ENCODE data around the gene C2orf76. TPM values are rescaled to one million over a fixed set of nuclear protein-coding genes. Genes with fewer than 3 reads are reported as not detected.
A peak's percentile ranks its signal among the peaks of the same experiment; 100 is the strongest.
"Not testable (repeated sequence)": the region's sequence is repeated elsewhere in the genome, so short reads cannot be mapped to it uniquely, and the experiment has no call there.

The C2orf76 gene
- total RNA-seq, 2 experiments from 2014 or later: 6.9 to 7.1 TPM

DNA sequence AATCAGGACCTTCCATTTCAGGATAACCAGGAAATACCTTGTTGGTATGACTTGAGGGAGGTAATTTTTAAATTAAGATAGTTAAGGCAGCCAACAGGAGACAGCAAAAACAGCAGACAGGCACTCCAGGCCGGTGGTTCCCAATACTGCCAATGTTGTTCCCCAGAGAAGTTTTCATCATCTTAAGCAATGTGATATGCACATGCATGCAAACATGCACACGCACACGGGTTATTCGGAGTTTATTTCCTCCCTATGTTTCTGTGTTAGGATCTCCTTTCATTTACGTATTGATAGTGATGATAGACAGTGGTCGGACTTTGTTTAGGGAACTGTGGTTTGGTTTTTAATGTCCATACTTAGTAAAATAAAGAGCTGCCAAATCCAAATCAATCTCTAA is 87.7 kb downstream of the C2orf76 start:
- Mint-ChIP-seq H3K4me1 (no peaks in the 10 kb centered on the region), H3K4me3 (no peak overlapping the region), H3K9me3 (no peaks in the 10 kb centered on the region), H3K27me3 (no peaks in the 10 kb centered on the region), H3K27ac (no peak overlapping the region), H3K36me3 (ENCODE audit: low read depth) (no peaks in the 10 kb centered on the region)
- DNase-seq: no peak
- ChIA-PET CTCF (no interaction called here), POLR2A (no interaction called here)

DNA sequence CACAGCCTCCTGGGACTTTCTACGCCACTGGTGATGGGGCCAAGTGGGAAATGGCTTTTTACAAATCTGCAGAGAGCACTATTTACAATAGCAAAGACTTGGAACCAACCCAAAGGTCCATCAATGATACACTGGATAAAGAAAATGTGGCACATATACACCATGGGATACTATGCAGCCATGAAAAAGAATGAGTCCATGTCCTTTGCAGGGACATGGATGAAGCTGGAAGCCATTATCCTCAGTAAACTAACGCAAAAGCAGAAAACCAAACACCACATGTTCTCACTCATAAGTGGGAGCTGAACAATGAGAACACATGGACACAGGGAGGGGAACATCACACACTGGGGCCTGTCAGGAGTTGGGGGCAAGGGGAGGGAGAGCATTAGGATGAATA is 88.2 kb downstream of the C2orf76 start:
- H3K27me3 Mint-ChIP-seq; POLR2A ChIA-PET; H3K36me3 Mint-ChIP-seq (ENCODE audit: low read depth): not testable (repeated sequence)

DNA sequence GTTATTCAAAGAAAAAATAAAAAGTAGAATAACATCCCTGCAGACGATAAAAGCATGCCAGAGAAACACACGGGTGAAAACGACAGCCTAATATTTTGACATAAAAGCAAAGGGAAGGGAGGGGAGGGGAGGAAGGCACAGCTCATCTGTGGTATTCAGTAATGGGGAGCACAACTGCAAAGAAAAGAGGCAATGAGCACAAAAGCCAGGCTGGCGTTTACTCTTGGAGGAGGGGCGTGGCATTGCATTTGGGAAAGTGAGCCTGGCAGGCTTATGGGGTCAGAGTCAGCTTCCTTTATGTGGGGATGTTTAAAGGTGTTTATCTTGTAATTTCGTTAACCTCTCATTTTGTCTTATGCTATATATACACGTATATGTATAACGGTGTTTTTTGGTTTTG is 89.8 kb downstream of the C2orf76 start:
- Mint-ChIP-seq H3K4me1 (no peaks in the 10 kb centered on the region), H3K9me3 (no peaks in the 10 kb centered on the region), H3K27ac (no peak overlapping the region), H3K27me3 (peaks cover 3% of the 10 kb centered on the region), H3K4me3 (no peak overlapping the region), H3K36me3 (ENCODE audit: low read depth) (no peaks in the 10 kb centered on the region)
- DNase-seq: no peak
- CTCF ChIA-PET: no interaction called here
- POLR2A ChIA-PET: no interaction called here

More for the DNA sequence above, 88.2 kb downstream of the C2orf76 start:
- H3K4me3 Mint-ChIP-seq, DNase-seq, CTCF ChIA-PET, H3K4me1 Mint-ChIP-seq, H3K9me3 Mint-ChIP-seq, H3K27ac Mint-ChIP-seq: not testable (repeated sequence)

DNA sequence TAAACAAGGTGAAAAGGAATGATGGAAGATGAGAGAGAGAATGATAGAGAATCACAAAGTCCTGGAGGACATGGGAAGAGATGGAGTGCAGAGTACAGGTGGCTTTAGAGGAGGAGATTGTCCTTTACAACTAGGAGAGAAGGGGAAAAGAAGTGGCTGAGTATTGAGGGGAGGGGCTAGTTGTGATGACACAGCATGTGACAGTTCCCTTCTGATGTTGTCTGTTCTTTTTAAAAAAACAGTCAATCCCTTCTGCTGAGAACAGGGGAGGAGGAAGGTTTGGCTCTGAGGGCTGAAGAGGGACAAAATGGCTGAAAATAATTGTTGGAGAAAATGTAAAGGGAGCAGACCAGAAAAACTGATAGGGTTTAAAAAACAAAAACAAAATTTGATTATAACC is 99.0 kb downstream of the C2orf76 start:
- ChIA-PET POLR2A (no interaction called here), CTCF (no interaction called here)
- Mint-ChIP-seq H3K9me3 (no peaks in the 10 kb centered on the region), H3K4me3 (no peak overlapping the region), H3K4me1 (no peaks in the 10 kb centered on the region), H3K27me3 (peaks cover 17% of the 10 kb centered on the region), H3K27ac (no peak overlapping the region), H3K36me3 (ENCODE audit: low read depth) (no peaks in the 10 kb centered on the region)
- DNase-seq: no peak

DNA sequence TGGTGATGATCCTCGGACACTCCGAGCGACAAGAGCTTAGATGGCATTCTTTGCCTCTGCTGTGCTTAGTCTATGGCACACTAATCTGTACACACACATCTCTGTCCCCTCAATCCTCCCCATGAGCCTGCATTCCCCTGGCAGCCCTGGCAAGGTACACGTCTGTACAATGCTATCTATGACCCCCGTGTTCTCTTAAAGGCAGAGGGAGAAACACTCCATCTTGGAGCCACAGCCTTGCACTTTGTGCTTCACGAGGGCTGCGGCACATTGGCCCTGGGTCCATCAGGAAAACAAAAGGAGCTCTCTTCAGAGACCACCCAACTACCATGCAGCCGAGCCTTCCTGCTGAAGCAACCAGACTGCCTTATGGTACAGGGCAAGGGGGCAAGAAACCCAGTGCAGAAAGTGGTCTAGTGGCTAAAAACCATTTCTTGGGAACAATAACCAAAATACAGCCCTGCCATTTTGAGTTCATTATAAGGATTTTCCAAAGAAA is 100.5 kb downstream of the C2orf76 start:
- H3K4me3 Mint-ChIP-seq: no peak overlapping the region
- no peaks in the 10 kb centered on the region for H3K4me1 Mint-ChIP-seq
- H3K27me3 Mint-ChIP-seq: peaks cover 16% of the 10 kb centered on the region
- no peak overlapping the region for H3K27ac Mint-ChIP-seq
- CTCF ChIA-PET: interaction anchor here (0.7 to 1.2 kb wide), 2 partner anchors 15 to 385 kb away, joined by 4 to 6 read pairs; no protein-coding TSS in a partner anchor
- no peaks in the 10 kb centered on the region for H3K36me3 Mint-ChIP-seq (ENCODE audit: low read depth)
- no peaks in the 10 kb centered on the region for H3K9me3 Mint-ChIP-seq
- POLR2A ChIA-PET: no interaction called here
- no peak for DNase-seq

DNA sequence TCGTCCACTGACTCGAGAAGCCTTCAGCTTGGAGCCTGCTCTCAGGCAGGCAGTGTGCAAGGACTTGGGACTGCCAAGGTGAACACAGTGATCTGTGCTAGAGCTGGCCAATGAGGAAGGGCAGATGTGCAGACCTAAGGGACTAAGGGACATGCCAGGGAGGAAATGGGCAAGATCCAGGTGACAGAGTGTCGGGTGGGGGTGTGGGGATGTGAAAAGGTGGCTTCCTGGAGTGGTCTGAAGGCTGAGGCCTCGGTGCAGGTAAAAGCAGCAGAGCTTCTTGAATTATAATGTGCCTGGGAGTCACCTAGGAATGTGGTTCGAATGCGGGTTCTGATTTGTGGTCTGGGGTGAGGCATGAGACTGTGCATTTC is 101.0 kb downstream of the C2orf76 start:
- Mint-ChIP-seq H3K4me3 (no peak overlapping the region), H3K27me3 (peaks cover 16% of the 10 kb centered on the region), H3K36me3 (ENCODE audit: low read depth) (no peaks in the 10 kb centered on the region), H3K9me3 (no peaks in the 10 kb centered on the region), H3K4me1 (no peaks in the 10 kb centered on the region), H3K27ac (no peak overlapping the region)
- POLR2A ChIA-PET: no interaction called here
- DNase-seq: no peak
- CTCF ChIA-PET: interaction anchor here (0.7 to 1.2 kb wide), 2 partner anchors 14 to 384 kb away, joined by 4 to 6 read pairs; no protein-coding TSS in a partner anchor

DNA sequence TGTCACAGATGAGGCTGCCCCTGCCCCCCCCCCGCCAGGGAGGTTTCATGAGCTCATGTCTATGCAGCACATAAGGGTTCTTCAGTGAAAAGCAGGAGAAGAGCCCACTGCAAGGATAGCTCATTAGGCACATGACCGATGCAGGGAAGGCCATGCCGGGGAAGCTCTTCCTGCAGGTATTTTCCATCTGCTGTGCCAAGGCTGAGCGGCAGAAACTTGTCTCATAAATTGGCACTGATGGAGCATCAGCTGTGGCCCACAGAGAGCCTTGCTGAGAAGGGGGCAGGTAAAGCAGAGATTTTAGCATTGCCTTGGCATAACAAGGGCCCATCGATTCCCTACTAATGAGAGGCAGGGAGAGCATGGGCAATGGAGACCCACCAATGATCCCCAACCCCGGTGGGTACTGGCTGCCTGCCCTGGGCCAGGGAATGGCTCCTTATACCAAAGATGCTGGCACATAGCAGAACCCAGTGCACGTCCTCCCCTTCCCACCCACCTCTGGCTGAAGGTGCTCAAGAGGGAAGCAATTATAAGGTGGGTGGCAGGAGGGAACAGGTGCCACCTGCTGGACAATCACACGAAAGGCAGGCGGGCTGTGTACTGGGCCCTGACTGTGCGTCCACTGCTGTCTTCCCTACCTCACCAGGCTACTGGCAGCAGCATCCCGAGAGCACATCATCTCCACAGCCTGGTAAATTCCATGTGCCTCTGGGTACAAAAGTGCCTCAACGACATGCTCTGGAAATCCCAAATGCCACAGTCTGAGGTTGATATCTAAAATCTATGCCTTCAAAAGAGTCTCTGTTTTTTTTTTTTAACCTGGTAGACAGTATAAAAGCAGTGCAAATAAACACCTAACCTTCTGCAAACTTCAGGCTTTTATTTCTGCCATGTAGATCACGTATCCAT is 101.6 kb downstream of the C2orf76 start:
- peak; percentile 32 for DNase-seq
- Mint-ChIP-seq H3K27me3 (peaks cover 16% of the 10 kb centered on the region), H3K9me3 (no peaks in the 10 kb centered on the region), H3K4me1 (no peaks in the 10 kb centered on the region), H3K27ac (no peak overlapping the region), H3K36me3 (ENCODE audit: low read depth) (no peaks in the 10 kb centered on the region), H3K4me3 (no peak overlapping the region)
- CTCF ChIA-PET: interaction anchor here (0.7 to 2.8 kb wide), 5 partner anchors 10 to 383 kb away, joined by 3 to 7 read pairs (median 4); no protein-coding TSS in a partner anchor
- POLR2A ChIA-PET: no interaction called here

DNA sequence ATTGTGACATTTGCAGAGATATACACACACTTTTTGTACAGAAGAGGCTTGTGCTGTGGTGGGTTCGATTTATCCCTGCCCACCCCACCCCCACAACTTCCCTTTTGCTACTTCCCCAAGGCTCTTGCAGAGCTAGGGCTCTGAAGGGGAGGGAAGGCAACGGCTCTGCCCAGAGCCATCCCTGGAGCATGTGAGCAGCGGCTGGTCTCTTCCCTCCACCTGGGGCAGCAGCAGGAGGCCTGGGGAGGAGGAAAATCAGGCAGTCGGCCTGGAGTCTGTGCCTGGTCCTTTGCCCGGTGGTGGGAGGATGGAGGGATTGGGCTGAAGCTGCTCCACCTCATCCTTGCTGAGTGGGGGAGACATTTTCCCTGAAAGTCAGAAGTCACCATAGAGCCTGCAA is 103.0 kb downstream of the C2orf76 start:
- no peaks in the 10 kb centered on the region for H3K36me3 Mint-ChIP-seq (ENCODE audit: low read depth)
- POLR2A ChIA-PET: no interaction called here
- H3K9me3 Mint-ChIP-seq: no peaks in the 10 kb centered on the region
- no peaks in the 10 kb centered on the region for H3K4me1 Mint-ChIP-seq
- H3K4me3 Mint-ChIP-seq: no peak overlapping the region
- CTCF ChIA-PET: interaction anchor here (1.1 to 2.8 kb wide), 2 partner anchors 244 to 382 kb away, joined by 3 to 7 read pairs; no protein-coding TSS in a partner anchor
- peaks cover 16% of the 10 kb centered on the region for H3K27me3 Mint-ChIP-seq
- no peak for DNase-seq
- no peak overlapping the region for H3K27ac Mint-ChIP-seq

DNA sequence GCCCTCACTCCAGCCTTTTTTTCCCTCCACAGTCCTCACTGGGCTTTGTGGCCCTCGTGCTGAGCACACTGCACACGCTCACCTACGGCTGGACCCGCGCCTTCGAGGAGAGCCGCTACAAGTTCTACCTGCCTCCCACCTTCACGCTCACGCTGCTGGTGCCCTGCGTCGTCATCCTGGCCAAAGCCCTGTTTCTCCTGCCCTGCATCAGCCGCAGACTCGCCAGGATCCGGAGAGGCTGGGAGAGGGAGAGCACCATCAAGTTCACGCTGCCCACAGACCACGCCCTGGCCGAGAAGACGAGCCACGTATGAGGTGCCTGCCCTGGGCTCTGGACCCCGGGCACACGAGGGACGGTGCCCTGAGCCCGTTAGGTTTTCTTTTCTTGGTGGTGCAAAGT is 103.6 kb downstream of the C2orf76 start:
- H3K4me1 Mint-ChIP-seq: no peaks in the 10 kb centered on the region
- POLR2A ChIA-PET: no interaction called here
- CTCF ChIA-PET: interaction anchor here (2.8 kb wide), 1 partner anchor 381 kb away, joined by 7 read pairs; no protein-coding TSS in a partner anchor
- H3K27ac Mint-ChIP-seq: no peak overlapping the region
- H3K9me3 Mint-ChIP-seq: no peaks in the 10 kb centered on the region
- no peak overlapping the region for H3K4me3 Mint-ChIP-seq
- DNase-seq: no peak
- no peaks in the 10 kb centered on the region for H3K36me3 Mint-ChIP-seq (ENCODE audit: low read depth)
- H3K27me3 Mint-ChIP-seq: peaks cover 13% of the 10 kb centered on the region

DNA sequence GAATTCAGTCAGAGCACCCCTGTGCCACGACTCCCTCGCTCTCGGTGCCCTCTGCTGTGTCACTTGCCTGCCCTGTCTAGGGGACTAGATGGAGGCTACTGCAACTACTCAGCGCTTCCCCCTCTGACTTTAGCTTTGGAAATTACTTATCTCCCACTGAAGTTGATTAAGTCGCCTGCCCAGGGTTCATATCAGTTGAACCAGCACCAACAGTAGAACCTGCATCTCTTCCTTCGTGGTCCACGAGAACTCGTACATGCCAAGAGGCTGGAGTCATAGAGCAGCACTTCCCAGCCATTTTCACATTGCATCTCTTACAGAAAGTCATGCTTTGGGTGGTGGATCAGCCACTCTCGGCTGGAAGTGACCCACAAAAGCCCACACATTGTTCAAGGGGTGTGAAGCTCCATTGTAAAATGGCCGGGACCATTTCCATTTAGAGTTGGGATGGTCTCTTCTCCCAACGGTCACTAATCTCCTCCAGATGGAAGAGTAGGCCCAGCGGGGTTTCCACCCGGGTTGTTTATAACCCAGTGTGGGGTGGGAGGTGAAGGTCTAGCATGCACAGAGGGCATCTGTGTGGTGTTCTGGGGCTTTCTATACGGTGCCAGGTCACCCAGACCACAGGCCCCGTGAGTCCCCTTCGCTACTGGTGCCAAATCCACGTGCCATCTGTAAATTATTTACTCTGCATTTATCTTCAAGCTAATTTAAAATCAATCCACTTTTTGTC is 105.0 kb downstream of the C2orf76 start:
- CTCF ChIA-PET: no interaction called here
- Mint-ChIP-seq H3K9me3 (no peaks in the 10 kb centered on the region), H3K4me1 (no peaks in the 10 kb centered on the region), H3K4me3 (no peak overlapping the region), H3K27ac (no peak overlapping the region), H3K27me3 (peaks cover 5% of the 10 kb centered on the region), H3K36me3 (ENCODE audit: low read depth) (no peaks in the 10 kb centered on the region)
- DNase-seq: no peak
- POLR2A ChIA-PET: no interaction called here

DNA sequence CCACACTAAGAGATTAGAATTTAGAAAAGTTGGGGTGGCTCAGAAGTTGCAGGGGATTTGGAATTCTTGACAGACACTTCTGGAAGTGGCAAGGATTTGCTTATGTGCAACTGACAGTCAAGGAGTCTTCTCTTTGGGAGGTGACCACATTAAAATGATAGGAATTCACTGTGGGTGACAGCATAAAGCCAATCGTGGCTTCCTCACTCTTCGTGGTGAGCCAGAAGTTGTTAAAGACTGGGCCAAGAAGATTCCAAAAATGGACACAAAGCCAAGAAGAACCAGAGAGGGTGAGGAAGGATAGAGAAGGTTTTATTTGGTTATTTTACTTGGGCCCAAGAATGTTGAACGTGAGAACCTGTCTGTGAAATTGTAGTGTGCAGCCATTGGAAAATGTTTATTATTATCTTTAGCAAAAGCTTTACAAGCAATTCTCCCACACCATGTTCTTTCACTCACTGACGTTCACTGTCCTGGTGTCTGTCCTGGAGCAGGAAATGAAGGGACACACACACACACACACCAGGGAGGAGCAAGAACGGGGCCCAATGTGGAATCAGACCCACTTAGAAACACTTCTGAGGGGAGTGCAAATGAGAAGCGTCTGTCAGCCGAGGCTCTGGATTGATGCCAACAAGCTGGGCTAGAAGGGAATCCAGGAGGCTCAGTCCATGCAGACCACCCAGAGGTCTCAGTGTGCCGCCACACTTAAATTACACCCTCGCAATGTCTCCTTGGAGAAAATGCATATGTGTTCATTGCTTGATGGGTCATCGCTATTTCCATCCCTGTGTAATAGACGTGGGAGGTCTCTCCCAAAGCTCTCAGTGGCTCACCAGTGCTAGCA is 105.8 kb downstream of the C2orf76 start:
- ChIA-PET CTCF (no interaction called here), POLR2A (no interaction called here)
- Mint-ChIP-seq H3K27me3 (peaks cover under 1% of the 10 kb centered on the region), H3K27ac (no peak overlapping the region), H3K4me1 (no peaks in the 10 kb centered on the region), H3K4me3 (no peak overlapping the region), H3K36me3 (ENCODE audit: low read depth) (no peaks in the 10 kb centered on the region), H3K9me3 (no peaks in the 10 kb centered on the region)
- DNase-seq: no peak

DNA sequence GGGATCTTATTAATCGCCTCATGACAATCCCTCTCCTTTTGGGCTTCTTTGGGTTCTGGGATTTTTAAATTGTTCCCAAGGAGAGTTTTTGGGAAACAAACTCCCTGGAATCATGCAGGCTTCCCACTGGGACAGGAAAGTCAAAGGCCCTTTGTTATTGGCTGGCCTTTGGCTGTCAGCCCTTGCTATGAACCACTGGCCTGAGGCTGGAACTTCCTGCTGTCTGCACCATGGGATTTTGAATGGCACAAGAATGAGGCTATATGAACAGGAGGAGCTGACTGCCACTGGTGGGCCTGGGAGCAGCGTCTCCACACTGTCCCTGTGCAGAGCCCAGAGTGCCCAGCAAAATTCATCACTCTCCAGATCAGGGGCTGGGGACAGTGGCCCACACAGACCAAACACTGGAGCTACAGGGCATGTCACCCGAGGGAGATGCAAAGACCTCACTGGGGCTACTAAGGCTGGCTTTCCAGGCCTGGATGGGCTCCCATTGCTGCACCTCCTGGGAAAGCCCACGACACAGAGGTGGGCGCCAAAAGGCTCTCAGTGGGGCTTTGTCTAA is 107.3 kb downstream of the C2orf76 start:
- no peak overlapping the region for H3K4me3 Mint-ChIP-seq
- H3K9me3 Mint-ChIP-seq: no peaks in the 10 kb centered on the region
- no peaks in the 10 kb centered on the region for H3K27me3 Mint-ChIP-seq
- CTCF ChIA-PET: no interaction called here
- no peaks in the 10 kb centered on the region for H3K4me1 Mint-ChIP-seq
- no peak for DNase-seq
- no peak overlapping the region for H3K27ac Mint-ChIP-seq
- H3K36me3 Mint-ChIP-seq (ENCODE audit: low read depth): no peaks in the 10 kb centered on the region
- POLR2A ChIA-PET: no interaction called here

Data from activated CD4-positive, alpha-beta memory T cell treated with anti-CD3 and anti-CD28 coated beads, Interleukin-2, amount 10 ng/mL, durations not matched to agents 7 days and 5 days (primary cell).